ENCODE results near the gene PPFIBP1. TPM values are rescaled to one million over a fixed set of nuclear protein-coding genes. Genes with fewer than 3 reads are reported as not detected.
"Not testable (repeated sequence)": the region's sequence is repeated elsewhere in the genome, so short reads cannot be mapped to it uniquely, and the experiment has no call there.

The PPFIBP1 gene
- total and polyA plus RNA-seq, 2 donors (not counting 1 experiment from before 2014, with no cell fraction given) = 3.3 to 15.0 TPM

- TF ChIP-seq EZH2 (IDR thresholded peaks at IDR 0.05; ENCODE audit: borderline replicate concordance, insufficient read depth, low read depth, low read length, poor library complexity, severe bottlenecking) = no peak
- TF ChIP-seq, protein P1, sequence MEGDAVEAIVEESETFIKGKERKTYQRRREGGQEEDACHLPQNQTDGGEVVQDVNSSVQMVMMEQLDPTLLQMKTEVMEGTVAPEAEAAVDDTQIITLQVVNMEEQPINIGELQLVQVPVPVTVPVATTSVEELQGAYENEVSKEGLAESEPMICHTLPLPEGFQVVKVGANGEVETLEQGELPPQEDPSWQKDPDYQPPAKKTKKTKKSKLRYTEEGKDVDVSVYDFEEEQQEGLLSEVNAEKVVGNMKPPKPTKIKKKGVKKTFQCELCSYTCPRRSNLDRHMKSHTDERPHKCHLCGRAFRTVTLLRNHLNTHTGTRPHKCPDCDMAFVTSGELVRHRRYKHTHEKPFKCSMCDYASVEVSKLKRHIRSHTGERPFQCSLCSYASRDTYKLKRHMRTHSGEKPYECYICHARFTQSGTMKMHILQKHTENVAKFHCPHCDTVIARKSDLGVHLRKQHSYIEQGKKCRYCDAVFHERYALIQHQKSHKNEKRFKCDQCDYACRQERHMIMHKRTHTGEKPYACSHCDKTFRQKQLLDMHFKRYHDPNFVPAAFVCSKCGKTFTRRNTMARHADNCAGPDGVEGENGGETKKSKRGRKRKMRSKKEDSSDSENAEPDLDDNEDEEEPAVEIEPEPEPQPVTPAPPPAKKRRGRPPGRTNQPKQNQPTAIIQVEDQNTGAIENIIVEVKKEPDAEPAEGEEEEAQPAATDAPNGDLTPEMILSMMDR (IDR thresholded peaks at IDR 0.05) = no peak
- H3K36me3 ChIP-seq (replicated peaks in 1 of 2; ENCODE audit: control extremely low read depth in 1 of 2, control insufficient read depth in 1 of 2, extremely low read depth in 1 of 2, insufficient read depth in 2 of 2, low read length in 1 of 2) = no peaks in the 10 kb centered on the region
- no peaks in the 10 kb centered on the region for H3K79me2 ChIP-seq (ENCODE audit: control insufficient read depth, insufficient read depth, low read length)
- Mint-ChIP-seq H3K27me3 (no peaks in the 10 kb centered on the region), H3K9me3 (ENCODE audit: insufficient read depth) (no peaks in the 10 kb centered on the region), H3K4me3 (no peak overlapping the region), H3K4me1 (peaks cover 3% of the 10 kb centered on the region), H3K27ac (no peak overlapping the region)
- ATAC-seq (ENCODE audit: low read depth) (no peak), DNase-seq (no peak)
- peaks cover 0 to 1% (median 0%) of the 10 kb centered on the region in 3 donors for H3K9me3 ChIP-seq (ENCODE audit: control extremely low read depth in 1 of 3, control insufficient read depth in 2 of 3, insufficient read depth in 1 of 3, low read length in 2 of 3)
- H3K4me2 ChIP-seq (replicated peaks; ENCODE audit: low read depth, low read length, poor library complexity, severe bottlenecking) = no peak overlapping the region
- no peak overlapping the region for H3K4me3 ChIP-seq (ENCODE audit: control extremely low read depth in 1 of 5, extremely low read depth in 1 of 5, insufficient read depth in 1 of 5, low read depth in 2 of 5, low read length in 4 of 5)
- no peak overlapping the region for H3K9ac ChIP-seq (ENCODE audit: low read length)
- POLR2A ChIA-PET = no interaction called here
- intact Hi-C loops (cut with micrococcal nuclease) = no loop called here
- no peak overlapping the region for H2AFZ ChIP-seq (ENCODE audit: insufficient read depth, low read depth, low read length, poor library complexity, severe bottlenecking)
- H4K20me1 ChIP-seq (ENCODE audit: control insufficient read depth, insufficient read depth, low read length, poor library complexity, severe bottlenecking) = no peaks in the 10 kb centered on the region
- 88% methylated on average over 1 of the region's 7 CpGs for WGBS (ENCODE audit: insufficient coverage)
- H3K4me1 ChIP-seq (ENCODE audit: control insufficient read depth in 2 of 2, insufficient read depth in 2 of 2, low read length in 2 of 2) = no peaks in the 10 kb centered on the region
- H3K27ac ChIP-seq (ENCODE audit: low read length in 2 of 2) = no peak overlapping the region
- CTCF ChIA-PET = interaction anchor here (1.3 kb wide), 1 partner anchor 8 kb away, joined by 4 read pairs; no protein-coding TSS in a partner anchor
- H3K27me3 ChIP-seq (replicated peaks in 1 of 4; ENCODE audit: control extremely low read depth in 1 of 4, control insufficient read depth in 3 of 4, insufficient read depth in 4 of 4, low read length in 3 of 4) = no peaks in the 10 kb centered on the region
These were observed 103.3 kb downstream of the PPFIBP1 start for GRCh38 chr12:27627123-27627852.

- H3K27ac ChIP-seq (ENCODE audit: low read length in 2 of 2); intact Hi-C loops (cut with micrococcal nuclease); H3K27ac Mint-ChIP-seq; H3K36me3 ChIP-seq (replicated peaks in 1 of 2; ENCODE audit: control extremely low read depth in 1 of 2, control insufficient read depth in 1 of 2, extremely low read depth in 1 of 2, insufficient read depth in 2 of 2, low read length in 1 of 2); CTCF ChIA-PET; H3K9ac ChIP-seq (ENCODE audit: low read length); H3K4me3 ChIP-seq (ENCODE audit: control extremely low read depth in 1 of 5, extremely low read depth in 1 of 5, insufficient read depth in 1 of 5, low read depth in 2 of 5, low read length in 4 of 5); ATAC-seq (ENCODE audit: low read depth); H3K79me2 ChIP-seq (ENCODE audit: control insufficient read depth, insufficient read depth, low read length); POLR2A ChIA-PET; H4K20me1 ChIP-seq (ENCODE audit: control insufficient read depth, insufficient read depth, low read length, poor library complexity, severe bottlenecking); H2AFZ ChIP-seq (ENCODE audit: insufficient read depth, low read depth, low read length, poor library complexity, severe bottlenecking); H3K27me3 ChIP-seq (replicated peaks in 1 of 4; ENCODE audit: control extremely low read depth in 1 of 4, control insufficient read depth in 3 of 4, insufficient read depth in 4 of 4, low read length in 3 of 4); H3K9me3 ChIP-seq (ENCODE audit: control extremely low read depth in 1 of 3, control insufficient read depth in 2 of 3, insufficient read depth in 1 of 3, low read length in 2 of 3); H3K4me1 ChIP-seq (ENCODE audit: control insufficient read depth in 2 of 2, insufficient read depth in 2 of 2, low read length in 2 of 2); H3K27me3 Mint-ChIP-seq; H3K4me2 ChIP-seq (replicated peaks; ENCODE audit: low read depth, low read length, poor library complexity, severe bottlenecking); DNase-seq; H3K4me3 Mint-ChIP-seq; H3K4me1 Mint-ChIP-seq; H3K9me3 Mint-ChIP-seq (ENCODE audit: insufficient read depth): not testable (repeated sequence)
- 100% methylated on average over 1 of the region's 2 CpGs for WGBS (ENCODE audit: insufficient coverage)
These were observed 104.0 kb downstream of the PPFIBP1 start for GRCh38 chr12:27627853-27628469.

DNA sequence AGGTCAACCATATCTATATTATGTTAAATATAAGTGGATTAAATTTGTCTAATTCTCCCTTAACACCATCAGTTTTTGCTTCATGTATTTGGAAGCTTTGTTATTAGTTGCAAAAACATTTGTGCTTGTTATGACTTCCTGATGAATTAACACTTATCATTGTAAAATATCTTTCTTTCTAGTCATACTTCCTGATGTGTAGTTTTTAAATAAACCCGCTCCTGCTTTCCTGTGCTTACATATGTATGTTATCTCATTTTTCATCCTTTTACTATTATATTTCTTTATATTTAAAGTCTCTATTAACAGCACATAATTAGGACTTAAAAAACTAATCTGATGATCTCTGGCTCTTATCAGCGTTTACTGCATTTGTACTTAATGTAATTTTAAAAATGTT is 106.2 kb downstream of the PPFIBP1 start:
- H3K4me2 ChIP-seq (replicated peaks; ENCODE audit: low read depth, low read length, poor library complexity, severe bottlenecking); H3K27ac Mint-ChIP-seq: not testable (repeated sequence)
- WGBS (ENCODE audit: insufficient coverage) = no CpG with 5 or more reads among the region's 2 CpGs

More for the DNA sequence above, 106.2 kb downstream of the PPFIBP1 start:
- ATAC-seq (ENCODE audit: low read depth); POLR2A ChIA-PET; H3K79me2 ChIP-seq (ENCODE audit: control insufficient read depth, insufficient read depth, low read length); H3K4me3 Mint-ChIP-seq; intact Hi-C loops (cut with micrococcal nuclease); H4K20me1 ChIP-seq (ENCODE audit: control insufficient read depth, insufficient read depth, low read length, poor library complexity, severe bottlenecking); H3K27me3 ChIP-seq (replicated peaks in 1 of 4; ENCODE audit: control extremely low read depth in 1 of 4, control insufficient read depth in 3 of 4, insufficient read depth in 4 of 4, low read length in 3 of 4); CTCF ChIA-PET; H3K27me3 Mint-ChIP-seq; H3K9me3 ChIP-seq (ENCODE audit: control extremely low read depth in 1 of 3, control insufficient read depth in 2 of 3, insufficient read depth in 1 of 3, low read length in 2 of 3); H2AFZ ChIP-seq (ENCODE audit: insufficient read depth, low read depth, low read length, poor library complexity, severe bottlenecking); H3K27ac ChIP-seq (ENCODE audit: low read length in 2 of 2); H3K36me3 ChIP-seq (replicated peaks in 1 of 2; ENCODE audit: control extremely low read depth in 1 of 2, control insufficient read depth in 1 of 2, extremely low read depth in 1 of 2, insufficient read depth in 2 of 2, low read length in 1 of 2); H3K4me1 ChIP-seq (ENCODE audit: control insufficient read depth in 2 of 2, insufficient read depth in 2 of 2, low read length in 2 of 2); DNase-seq; H3K9me3 Mint-ChIP-seq (ENCODE audit: insufficient read depth); H3K4me1 Mint-ChIP-seq; H3K9ac ChIP-seq (ENCODE audit: low read length); H3K4me3 ChIP-seq (ENCODE audit: control extremely low read depth in 1 of 5, extremely low read depth in 1 of 5, insufficient read depth in 1 of 5, low read depth in 2 of 5, low read length in 4 of 5): not testable (repeated sequence)
